Cardiac muscle cell (in vitro differentiated cells and primary cell): ENCODE data around the gene MGME1. TPM values are rescaled to one million over a fixed set of nuclear protein-coding genes. Genes with fewer than 3 reads are reported as not detected.

Experiments used
- DNase-seq, 2 donors: peaks; one replicate each; pipeline versions ENCODE4 v3.0.0 to v3.0.0-alpha.2; 2010 to 2017; ENCODE audit warnings: low read depth in 1 of 2, low spot score in 1 of 2
- H3K27ac ChIP-seq: fragments of 200-600 bp; sonication (generic); 2 replicates; pipeline ENCODE4 v1.5.1; 2016
- H3K27me3 ChIP-seq: fragments of 200-600 bp; sonication (generic); 2 replicates; pipeline ENCODE4 v1.6.0; 2016; ENCODE audit warnings: control low read depth
- H3K36me3 ChIP-seq: fragments of 200-600 bp; sonication (generic); 2 replicates; pipeline ENCODE4 v1.5.1; 2016; ENCODE audit warnings: control low read depth
- H3K4me1 ChIP-seq: fragments of 200-600 bp; sonication (generic); 2 replicates; pipeline ENCODE4 v1.8.1; 2017; ENCODE audit warnings: low read depth, mild to moderate bottlenecking, mixed run types
- H3K4me3 ChIP-seq: fragments of 200-600 bp; sonication (generic); 2 replicates; pipeline ENCODE4 v1.5.1; 2016; ENCODE audit warnings: mild to moderate bottlenecking
- H3K9me3 ChIP-seq: fragments of 200-600 bp; sonication (generic); 2 replicates; pipeline ENCODE4 v1.5.1; 2017; ENCODE audit warnings: low read depth, mild to moderate bottlenecking, control low read depth
- CTCF ChIP-seq: IDR thresholded peaks from 2 replicates; pipeline ENCODE4 v1.5.1; 2012; ENCODE audit warnings: low read depth, mild to moderate bottlenecking, low read length
- polyA plus RNA-seq: library from polyadenylated mRNA; unstranded; fragments of >200 nt; fragmentation: Nextera tagmentation; extraction: Ambion mirVana; gene quantifications from 2 replicates; pipeline ENCODE4 v1.2.1, GENCODE V29; 2016
- total RNA-seq: library from RNA; depleted of rRNA; stranded (reverse); fragments of >200 nt; gene quantifications from 2 replicates; pipeline ENCODE4 v1.2.3, GENCODE V29; 2016

Gene MGME1
- total and polyA plus RNA-seq, 2 experiments from 2014 or later = 15.9 to 27.2 TPM

GRCh38 chr20:18011482-18011881, 42.7 kb downstream of the MGME1 start:
- H3K27me3 ChIP-seq = no peaks in the 10 kb centered on the region
- TF ChIP-seq CTCF = no peak

GRCh38 chr20:18011951-18012645, 43.3 kb downstream of the MGME1 start:
- Histone ChIP-seq H3K4me1 (peaks cover 4% of the 10 kb centered on the region), H3K9me3 (no peaks in the 10 kb centered on the region), H3K4me3 (no peak overlapping the region), H3K36me3 (no peaks in the 10 kb centered on the region), H3K27me3 (no peaks in the 10 kb centered on the region), H3K27ac (no peak overlapping the region)
- DNase-seq = no peak
- TF ChIP-seq CTCF = no peak

More at GRCh38 chr20:18011482-18011881, 42.7 kb downstream of the MGME1 start:
- no peak for DNase-seq
- no peak overlapping the region for H3K27ac ChIP-seq
- no peak overlapping the region for H3K4me3 ChIP-seq
- no peaks in the 10 kb centered on the region for H3K36me3 ChIP-seq
- H3K9me3 ChIP-seq = no peaks in the 10 kb centered on the region
- peaks cover 4% of the 10 kb centered on the region for H3K4me1 ChIP-seq

- no peak for TF ChIP-seq CTCF
- no peak for DNase-seq
- Histone ChIP-seq H3K36me3 (no peaks in the 10 kb centered on the region), H3K27me3 (no peaks in the 10 kb centered on the region), H3K9me3 (no peaks in the 10 kb centered on the region), H3K27ac (no peak overlapping the region), H3K4me1 (peaks cover under 1% of the 10 kb centered on the region), H3K4me3 (no peak overlapping the region)
Observed at GRCh38 chr20:18012901-18013300, 44.1 kb downstream of the MGME1 start.

GRCh38 chr20:18014411-18014810, 45.6 kb downstream of the MGME1 start:
- TF ChIP-seq CTCF = no peak
- Histone ChIP-seq H3K27me3 (no peaks in the 10 kb centered on the region), H3K36me3 (no peaks in the 10 kb centered on the region), H3K9me3 (no peaks in the 10 kb centered on the region), H3K4me1 (no peaks in the 10 kb centered on the region), H3K27ac (no peak overlapping the region), H3K4me3 (no peak overlapping the region)
- DNase-seq = no peak

- no peaks in the 10 kb centered on the region for H3K27me3 ChIP-seq
- H3K4me1 ChIP-seq = no peaks in the 10 kb centered on the region
- no peak for DNase-seq
- TF ChIP-seq CTCF = no peak
- no peak overlapping the region for H3K4me3 ChIP-seq
- no peak overlapping the region for H3K27ac ChIP-seq
- H3K9me3 ChIP-seq = no peaks in the 10 kb centered on the region
- H3K36me3 ChIP-seq = no peaks in the 10 kb centered on the region
Observed at GRCh38 chr20:18016772-18017171, 48.0 kb downstream of the MGME1 start.
